Daoy (cell line): Measurements from ENCODE around the gene MAB21L4. TPM values are rescaled to one million over a fixed set of nuclear protein-coding genes. Genes with fewer than 3 reads are reported as not detected.

Source experiments
- DNase-seq: peaks from one replicate; pipeline ENCODE4 v3.0.0-alpha.2; 2015; ENCODE audit warnings: low read depth
- total RNA-seq: library from RNA; depleted of rRNA; stranded (reverse); fragments of >200 nt; shearing (Covaris generic); gene quantifications from 2 replicates; pipeline ENCODE4 v1.2.3, GENCODE V29; 2014

The MAB21L4 gene
- total RNA-seq, 1 experiment from 2014 or later = not detected

GRCh38 chr2:240913810-240914644 is 18.1 kb upstream of the MAB21L4 start:
- DNase-seq = peak; percentile 68

GRCh38 chr2:240912878-240913809 is 17.2 kb upstream of the MAB21L4 start:
- DNase-seq = no peak

DNA sequence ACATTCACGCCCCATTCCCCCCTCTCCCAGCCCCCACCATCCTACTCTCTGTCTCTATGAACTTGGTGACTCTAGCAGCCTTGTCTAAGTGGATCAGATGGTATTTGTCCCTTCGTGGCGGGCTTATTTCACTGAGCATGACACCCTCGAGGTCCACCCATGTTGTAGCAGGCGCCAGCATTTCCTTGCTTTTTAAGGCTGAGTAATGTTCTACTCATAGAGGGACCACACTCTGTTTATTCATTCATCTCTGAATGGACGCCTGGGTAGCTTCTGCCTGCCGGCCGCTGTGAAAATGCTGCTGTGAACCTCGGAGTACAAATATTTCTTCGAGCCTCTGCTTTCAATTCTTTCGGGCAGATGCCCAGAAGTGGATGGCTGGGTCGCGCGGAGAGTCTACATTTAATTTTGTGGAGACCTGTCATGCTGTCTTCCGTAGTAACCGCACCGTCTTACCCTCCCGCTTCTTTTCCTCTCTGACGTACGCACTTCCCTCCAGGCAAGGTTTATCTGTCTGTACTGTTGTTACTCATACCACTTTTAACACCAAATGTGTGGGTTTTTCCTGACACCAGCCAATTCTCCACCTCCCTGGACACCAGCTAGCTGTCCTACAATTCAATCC is 15.8 kb upstream of the MAB21L4 start:
- peak; percentile 72 for DNase-seq

GRCh38 chr2:240909216-240909974 is 13.4 kb upstream of the MAB21L4 start:
- DNase-seq = no peak

- DNase-seq = no peak
Measured at GRCh38 chr2:240906911-240907590, 11.1 kb upstream of the MAB21L4 start.

DNA sequence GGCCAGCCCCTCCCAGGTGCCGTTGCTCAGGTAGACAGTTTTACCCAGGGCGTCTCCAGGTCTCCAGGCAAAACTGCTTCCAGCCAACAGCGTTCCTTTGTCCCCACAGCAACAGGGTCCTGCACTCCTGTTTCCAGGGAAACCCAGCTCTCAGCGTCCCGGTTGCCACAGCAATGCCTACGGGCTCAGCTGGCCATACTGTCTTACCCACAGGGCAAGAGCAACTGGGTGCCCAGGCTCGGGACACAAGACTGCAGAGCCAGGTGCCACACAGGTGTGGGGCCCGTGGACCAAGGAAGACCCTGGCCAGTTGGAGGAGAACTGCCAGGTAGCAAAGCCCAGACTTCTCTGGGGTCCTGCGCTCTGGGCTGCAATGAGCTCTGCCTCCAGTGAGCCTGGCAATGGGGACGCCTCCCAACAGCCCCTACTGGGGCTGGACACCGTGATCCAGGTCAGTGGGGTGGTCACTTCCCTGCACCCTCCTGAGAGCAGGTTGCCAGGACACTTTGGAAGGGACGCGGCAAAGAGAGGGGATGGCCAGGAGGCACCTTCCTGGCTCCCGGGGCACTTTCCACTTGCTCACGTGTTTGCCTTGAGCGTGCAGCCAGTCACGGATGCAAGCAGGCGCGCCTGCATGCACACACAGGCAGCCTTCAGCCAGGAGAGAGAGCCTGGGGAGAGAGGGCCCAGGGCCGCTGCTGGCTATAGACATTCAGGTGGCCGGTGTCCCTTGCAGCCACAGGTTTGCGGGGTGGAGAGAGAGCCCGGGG is 10.4 kb upstream of the MAB21L4 start, which contains the start of gene CROCC2:
TSS of gene CROCC2 (plus strand) at position 196 of the 770 bp plus-strand sequence. CDS start at position 374, 178 bp downstream.
- DNase-seq = no peak

- no peak for DNase-seq
Measured at GRCh38 chr2:240905176-240905781, 9.3 kb upstream of the MAB21L4 start.

- no peak for DNase-seq
Measured at GRCh38 chr2:240904216-240905175, 8.5 kb upstream of the MAB21L4 start.

DNA sequence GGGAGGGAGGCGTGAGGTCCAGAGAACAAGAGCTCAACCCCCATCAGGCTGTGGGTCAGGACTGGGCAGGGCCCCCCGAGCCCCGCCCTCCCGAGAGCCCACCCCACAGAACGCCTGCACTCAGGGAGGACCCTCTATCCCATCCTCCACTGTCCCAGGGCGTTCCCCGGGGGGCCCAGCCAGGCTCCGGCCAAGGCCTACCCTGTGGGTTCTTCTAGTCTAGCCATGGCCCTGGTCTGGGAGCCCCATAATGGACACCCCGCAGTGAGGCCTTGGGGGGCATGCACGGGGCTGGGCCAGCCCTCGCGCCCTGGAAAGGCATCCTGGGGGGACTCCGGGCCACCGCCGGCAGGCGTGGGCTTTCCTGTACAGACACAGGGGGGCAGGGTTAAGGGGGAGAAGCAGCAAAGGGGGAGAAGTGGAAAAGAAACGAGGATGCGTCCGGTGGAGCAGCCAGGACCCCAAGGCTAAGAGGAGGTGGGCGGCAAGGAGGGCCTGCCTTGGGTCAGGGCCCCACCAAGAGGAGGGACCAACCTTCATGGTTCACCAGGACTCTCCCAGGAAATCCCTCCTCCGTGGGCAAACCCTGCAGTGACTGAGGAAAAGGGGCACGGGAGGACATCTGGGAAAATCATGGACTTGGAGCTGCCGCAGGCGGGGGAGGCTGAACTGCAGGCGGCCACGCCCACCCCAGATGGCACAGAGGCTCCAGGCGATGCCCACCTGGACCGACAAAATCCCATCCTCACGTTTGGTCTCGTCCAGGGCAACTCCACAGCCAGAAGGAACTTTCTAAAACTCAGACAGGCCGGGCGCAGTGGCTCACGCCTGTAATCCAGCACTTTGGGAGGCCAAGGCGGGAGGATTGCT is 7.5 kb upstream of the MAB21L4 start:
- no peak for DNase-seq

DNA sequence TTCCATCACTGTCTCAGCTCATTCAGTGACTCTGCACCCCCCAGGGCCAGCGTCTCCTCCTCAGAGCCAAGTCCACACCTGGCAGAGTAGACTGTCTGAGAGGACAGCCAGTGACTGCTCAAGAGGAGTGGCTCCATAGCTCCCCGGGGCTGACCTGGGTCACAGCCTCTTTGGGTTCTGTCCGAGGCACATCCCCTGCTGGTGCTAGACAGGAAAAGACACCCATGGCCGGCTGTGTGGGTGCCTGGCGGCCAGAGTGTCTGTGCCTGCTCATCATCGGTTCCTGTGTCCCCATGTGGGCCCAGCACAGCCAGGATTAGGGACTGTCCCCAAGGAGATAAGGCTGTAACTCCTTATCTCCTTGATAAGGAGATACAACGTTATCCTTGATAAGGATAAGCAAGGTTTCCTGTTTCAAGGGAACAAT is 6.7 kb upstream of the MAB21L4 start:
- DNase-seq = no peak

DNA sequence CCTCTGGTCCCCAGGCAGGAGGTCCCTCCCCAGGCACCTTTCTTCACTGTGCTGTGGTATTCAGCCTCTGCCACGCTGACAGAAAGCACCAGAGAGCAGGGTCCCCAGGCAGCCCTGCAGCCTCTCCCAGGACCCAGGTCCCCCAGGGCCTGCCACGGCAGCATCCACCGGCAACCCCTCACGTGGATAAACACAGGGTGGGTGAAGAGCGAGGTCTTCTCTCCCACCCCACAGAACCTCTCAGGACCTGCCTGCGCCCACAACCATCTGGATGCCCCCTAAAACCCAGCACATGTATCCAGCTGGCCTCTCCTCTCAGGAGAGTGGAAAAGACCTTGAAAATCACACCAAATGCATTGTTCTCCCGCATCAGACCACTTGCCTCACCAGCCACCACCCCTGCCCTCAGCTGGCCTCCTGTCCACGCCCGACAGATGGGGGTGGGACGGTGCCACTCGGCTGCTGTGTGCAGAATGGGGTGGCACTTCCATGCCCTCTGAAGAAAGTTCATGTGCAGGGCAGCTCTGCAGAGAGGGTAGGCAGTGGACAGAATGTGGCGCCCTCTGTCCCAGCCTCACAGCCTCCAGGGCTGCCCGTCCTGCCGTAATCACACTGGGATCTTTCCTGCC is 6.1 kb upstream of the MAB21L4 start:
- DNase-seq = no peak

DNA sequence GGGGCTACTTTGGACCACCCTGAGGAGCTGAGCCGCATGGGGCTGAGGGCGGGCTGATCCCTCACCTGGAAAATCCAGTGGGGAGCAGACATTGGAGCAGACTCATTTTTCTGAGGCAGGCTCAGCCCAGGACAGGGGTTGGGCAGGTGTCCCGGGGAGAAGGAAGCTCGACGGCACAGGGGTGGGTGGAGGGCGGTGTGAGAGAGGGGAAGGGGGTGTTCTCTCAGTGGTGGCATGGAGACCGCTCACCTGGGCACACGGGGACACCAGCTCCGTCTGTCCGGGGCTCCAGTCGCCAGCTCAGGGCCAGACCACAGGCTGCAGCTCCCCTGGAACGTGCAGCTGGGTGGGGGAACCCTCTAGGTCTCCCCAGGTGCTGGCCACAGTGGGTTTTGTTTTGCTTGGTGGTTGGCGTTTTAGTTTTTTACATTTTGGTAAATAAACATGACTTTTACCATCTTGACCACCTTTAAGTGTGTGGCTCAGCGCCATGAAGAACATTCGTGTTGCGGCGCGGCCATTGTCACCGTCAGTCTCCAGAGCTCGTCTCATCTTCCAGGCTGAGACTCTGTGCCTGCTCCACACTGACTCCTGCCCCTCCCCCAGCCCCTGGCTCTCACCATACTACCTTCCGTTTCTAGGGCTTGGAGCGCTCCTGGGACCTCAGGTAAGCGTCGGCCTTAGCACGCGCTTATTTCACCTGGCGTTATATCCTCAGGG is 4.3 kb upstream of the MAB21L4 start:
- no peak for DNase-seq

- DNase-seq = no peak
Measured at GRCh38 chr2:240899468-240899865, 3.5 kb upstream of the MAB21L4 start.

DNA sequence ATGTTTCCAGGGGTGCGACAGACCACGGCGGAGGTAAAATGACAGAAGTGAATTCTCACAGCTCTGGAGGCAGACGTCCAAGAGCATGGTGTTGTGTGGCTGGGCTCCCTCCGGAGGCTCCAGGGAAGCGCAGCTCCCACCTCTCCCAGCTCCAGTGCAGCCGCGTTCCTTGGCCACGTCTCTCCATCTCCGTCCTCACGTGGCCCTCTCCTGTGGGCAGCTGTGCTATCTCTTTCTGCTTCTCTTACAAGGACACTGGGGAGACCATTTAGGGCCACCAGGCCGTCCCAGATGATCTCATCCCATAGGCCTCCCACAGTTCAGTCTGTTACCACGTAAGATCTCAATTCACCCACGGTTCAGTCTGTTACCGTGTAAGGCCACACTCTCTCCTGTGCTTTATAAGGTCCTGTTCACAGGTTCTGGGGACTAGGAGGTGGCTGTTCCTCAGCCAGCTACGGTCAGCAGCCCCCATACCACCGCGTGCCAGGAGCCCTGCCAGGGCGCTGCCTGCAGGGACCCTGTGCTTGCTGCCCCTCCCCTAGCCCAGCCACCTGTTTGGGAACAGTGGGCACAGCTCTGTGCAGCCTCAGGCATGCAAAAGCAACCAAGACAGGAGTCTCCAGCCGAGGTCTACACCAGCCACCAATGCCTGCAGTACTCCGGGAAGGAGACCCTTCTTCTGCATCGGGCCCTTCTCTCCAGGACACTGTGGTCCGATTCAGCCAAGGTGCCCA is 2.9 kb upstream of the MAB21L4 start:
- no peak for DNase-seq

- DNase-seq = no peak
Measured at GRCh38 chr2:240898108-240898730, 2.3 kb upstream of the MAB21L4 start.
